Glomerular visceral epithelial cell (primary cell): Measurements from ENCODE around the gene CRACR2A.

Experiments used
- DNase-seq: peaks from one replicate; pipeline ENCODE4 v3.0.0-alpha.2; 2016; ENCODE audit errors: extremely low spot score

CRACR2A gene

DNA sequence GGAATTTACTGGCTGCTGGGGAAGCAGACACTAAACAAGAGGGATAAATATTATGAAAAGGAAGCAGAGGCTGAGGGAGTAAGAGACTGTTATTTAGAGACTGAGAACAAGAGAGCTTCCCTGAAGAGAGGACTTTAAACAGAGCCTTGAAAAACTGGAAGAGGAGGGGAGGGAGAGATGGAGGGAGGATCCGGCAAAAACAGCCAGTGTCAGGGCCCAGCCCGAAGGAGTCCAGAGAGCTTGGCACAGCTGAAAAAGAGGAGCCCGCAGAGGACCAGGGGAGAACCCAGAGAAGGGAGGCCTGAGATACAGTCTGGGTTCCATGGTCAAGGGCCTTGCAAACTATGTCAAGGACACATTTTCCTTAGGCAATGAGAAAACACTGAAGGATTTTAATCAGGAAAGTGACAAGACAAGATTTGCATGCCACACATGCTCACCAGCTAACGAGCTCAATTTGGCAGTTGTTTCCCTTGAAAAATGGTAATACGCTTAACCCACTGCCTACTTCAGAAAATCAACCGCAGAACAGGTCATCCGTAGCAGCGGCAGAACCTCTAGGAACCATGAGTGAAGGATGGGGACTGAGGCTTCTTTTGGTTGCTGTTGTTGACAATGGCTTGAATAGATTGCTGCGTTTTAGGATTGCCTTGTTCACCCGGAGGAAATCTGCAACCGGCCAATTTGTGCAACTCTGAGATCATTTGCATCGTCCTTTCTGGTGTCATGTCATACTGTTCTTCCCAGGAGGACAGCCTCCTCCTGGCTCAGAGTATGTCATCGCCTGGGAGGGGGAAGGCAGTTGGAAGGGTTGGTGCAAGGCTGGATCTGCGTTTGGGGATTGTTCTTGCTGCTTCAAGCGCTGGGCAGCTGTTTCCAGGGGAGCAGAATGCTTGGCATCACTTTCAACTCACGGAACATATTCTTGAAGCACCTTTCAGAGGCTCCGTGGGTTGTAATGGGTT, 153.7 kb downstream of the CRACR2A start:
- no peak for DNase-seq

DNA sequence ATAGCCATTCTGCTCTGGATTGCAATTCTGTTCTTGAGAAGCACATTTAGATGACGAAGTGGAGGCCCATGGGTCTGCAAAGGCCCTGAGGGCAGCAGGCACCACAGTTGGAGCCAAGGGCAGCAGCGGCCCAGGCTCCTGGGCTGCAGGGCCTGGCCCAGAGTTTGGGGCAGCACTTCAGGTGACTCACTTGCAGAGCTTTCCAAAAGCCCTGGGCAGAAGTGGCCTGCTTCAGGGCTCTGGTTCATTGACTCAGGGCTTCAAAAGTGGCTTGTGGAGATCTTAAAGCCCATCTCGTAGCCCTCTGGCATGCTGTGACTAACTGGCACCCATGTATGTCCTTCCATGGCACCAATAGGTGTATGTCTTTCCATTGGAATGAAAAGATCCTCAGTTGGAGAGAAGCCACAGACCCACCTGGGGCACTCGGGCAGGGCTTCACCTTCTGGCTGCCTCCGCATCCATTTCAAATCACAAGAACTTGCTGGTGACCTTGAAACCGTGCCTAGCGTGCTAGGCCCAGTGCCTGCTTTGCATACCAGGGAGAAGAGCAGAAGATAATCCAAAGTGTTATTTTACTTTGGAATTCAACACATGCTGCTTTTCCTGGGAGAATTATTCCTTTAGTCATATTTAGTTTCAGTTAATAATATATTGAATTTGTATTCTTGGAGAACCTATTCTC, 155.2 kb downstream of the CRACR2A start:
- no peak for DNase-seq

DNA sequence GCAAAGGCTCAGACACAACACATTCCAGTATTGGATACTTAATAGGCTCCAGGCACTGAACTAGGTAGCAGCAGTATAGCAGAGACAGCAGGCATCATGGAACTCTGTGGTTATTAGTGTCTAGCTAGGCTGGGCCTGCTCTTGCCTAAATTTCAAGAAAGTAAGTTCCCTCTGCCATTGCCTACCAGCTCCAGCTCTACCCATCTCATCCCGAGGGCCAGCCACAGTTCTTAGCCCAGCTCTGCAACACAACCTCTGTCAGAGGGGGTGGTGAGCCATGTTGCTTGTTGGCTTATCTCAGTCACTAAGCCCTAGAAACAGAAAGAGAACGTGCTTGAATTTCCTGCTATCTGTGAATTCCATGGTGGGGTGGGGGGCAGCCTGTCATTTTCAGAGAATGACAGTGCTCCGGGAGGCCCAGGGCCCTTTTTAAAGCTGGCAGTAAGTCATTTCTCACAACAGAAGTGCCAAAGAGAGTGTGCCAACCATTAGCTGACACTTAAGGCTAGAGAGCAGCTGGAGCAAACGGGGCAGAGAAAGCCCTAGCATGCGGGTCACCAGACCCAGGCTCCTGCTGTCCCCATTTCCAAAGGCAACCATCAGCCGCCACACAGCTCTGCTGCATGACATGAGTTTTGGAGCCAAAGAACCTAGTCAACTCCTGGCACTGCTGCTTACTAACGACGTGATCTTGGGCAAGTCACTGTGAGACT, 156.1 kb downstream of the CRACR2A start:
- no peak for DNase-seq

DNA sequence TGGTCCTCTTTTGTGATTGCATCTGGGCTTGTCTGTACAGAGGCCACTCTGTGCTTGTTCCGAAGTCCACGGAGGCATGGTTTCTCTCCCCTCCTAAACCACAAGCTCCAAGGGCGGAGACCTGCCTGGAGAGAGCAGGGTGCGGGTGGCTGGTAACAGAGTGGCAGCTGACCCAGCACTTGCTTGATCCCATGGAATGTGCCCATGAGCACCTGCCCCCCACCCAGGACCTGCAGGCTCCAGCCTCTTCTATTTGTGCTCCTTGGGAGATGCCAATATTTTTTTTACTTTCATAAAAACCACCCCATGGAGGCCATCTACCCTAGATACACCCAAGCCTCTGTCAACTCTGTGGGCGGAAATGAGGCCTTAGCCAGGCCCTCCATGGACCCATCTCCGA, 157.2 kb downstream of the CRACR2A start:
- DNase-seq = no peak

DNA sequence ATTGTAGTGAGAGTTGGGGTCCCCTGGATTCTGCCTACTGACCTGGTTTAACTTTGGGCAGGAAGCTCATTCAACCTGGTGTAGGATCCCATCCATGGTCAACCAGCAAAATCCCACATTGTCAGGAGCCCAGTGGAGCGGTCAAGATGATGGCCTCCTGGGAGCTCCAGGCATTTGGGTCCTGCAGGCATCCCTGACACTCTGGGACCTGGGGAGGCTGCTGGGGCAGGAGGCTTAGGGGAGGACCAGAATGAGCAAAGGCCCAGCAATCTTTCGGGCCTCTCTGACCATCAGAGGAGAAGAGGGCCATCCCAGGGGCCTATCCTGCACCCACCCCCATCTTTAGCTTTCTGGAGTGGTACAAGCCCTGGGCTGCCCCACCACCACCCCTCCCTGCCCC, 157.9 kb downstream of the CRACR2A start:
- DNase-seq = no peak

DNA sequence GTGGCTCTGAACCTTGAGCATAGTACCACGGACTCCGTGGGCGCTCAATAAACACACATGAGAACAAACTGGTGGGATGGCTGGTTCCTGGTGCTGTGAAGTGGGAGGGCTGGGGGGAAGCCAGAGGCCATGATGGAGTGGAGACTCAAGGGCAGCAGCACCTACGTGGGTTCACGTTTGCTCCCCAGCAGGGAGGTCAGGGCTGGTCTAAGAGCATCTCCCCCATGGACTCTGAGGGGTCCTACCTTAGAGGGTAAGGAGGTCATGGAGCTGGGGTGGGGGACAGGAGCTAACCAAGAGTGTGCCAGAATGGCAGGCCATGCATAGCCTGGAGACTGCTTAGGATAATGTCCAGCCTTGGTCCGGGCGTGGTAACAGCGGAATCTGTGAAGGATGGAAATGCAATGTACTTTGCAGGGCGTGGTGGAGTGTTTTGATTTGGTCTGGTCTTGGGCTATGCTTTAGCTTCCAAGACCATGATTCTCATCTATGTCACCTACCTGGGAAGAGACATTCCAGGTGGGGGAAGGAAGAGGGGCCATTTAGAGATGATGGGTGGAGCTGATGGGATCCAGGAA, 158.9 kb downstream of the CRACR2A start:
- no peak for DNase-seq

DNA sequence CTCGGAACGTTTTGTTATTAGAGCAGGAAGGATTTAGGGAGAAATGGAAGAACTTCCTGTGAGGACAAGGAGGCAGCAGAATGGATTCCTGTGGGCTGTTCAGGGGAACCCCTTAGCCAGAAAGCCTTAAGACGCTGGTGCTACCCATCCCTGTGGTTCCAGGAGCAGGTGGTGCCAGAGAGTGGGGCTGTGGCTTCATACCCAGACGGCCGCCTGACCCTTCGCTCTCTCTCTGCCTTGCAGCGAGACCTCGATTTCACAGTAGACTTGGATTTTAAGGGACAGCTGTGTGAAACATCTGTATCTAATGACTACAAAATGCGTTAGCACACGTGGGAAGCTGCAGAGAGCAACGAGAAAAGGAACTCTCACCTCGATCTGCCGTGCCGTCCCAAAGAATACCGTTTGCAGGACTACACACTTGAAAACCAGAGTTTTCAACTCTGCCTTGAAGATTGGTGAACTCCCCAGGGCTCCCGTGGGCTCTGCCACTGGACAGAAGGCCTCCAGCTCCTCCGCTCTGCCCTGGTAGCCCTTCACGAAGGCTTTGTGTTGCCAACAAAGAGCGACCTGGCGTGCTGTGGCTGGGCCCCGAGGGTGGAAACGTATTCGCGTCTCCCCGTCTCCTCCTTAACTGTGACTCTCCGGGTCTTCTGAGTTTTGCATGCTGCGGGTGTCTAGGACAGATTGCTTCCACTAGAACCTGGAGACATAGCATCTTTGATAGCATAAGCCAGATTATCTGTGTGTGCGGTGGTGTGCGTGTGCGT, 159.9 kb downstream of the CRACR2A start:
- DNase-seq = no peak

DNA sequence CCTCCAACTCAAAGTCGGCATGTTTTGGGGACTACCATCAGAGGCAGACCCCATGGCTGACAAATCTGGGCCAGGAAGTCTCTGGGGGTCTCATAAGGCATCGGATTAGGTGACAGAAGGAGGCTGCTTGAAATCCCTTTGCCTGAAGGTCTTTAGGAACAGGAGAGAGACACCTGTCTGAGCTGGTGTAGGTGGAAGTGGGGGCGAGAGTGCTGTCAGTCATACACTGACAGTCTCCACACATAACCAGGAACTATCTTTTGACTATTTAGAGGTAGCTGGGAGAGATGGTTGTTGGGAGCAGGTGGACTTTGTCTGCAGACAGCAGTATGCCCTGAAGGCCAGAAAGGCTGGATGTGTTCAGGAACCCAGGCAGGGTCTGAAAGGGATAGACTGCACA, 163.2 kb downstream of the CRACR2A start:
- DNase-seq = no peak

DNA sequence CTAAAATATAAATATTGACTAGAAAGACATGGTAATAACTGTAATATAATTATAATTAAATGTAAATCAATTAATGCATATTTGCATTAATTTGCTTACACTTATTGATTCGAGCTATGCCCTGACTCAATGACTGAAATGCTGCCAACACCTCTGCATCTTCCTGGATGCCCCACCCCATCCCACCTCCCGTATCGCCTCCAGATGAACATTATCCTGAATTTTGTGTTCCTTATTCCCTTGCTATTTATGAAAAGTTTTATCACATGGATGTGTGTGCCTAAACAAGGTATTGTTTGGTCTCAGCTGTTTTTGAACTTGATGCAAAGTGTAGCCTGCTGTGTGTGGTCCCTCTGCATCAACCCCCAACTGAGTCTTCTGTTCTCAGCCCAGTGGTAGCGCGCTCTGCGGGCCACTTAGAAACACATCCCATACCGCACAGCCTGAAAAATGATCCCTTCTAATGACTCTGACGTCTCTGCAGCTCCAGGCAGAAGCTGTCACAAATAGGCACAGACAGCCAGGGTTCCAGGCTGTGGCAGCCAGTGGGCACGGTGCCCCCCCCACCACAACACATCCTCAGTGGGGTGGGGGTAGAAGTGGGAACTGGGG, 165.4 kb downstream of the CRACR2A start:
- DNase-seq = no peak

DNA sequence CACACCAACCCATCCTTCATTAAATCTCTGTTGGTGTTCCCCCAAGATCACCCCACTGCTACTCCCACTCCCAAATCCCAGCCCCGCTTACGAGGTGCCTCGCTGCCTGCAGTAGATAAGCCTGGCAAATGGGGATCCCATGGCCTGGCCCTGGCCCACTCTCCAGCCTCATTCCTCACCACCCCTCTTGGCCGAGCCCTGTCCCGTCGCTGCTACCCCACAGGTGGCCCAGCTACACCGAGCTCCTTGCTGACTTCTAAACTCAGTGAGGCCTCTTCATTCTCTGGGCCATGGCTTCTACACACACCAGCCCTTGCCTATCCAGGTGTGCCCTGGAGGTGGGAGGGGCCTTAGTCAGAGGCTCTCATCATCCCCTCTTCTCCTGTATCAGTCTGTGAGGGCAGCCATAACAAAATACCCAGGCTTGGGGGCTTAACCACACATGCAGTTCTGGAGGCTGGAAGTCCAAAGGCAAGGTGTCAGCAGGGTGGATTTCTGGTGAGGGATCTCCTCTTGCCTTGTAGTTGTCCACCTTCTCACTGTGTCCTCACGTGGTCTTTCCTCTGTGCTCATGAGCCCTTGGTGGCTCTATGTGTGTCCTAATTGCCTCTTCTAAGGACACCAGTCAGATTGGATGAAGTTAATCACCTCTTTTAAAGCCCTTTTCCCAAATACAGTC, 169.1 kb downstream of the CRACR2A start:
- no peak for DNase-seq

DNA sequence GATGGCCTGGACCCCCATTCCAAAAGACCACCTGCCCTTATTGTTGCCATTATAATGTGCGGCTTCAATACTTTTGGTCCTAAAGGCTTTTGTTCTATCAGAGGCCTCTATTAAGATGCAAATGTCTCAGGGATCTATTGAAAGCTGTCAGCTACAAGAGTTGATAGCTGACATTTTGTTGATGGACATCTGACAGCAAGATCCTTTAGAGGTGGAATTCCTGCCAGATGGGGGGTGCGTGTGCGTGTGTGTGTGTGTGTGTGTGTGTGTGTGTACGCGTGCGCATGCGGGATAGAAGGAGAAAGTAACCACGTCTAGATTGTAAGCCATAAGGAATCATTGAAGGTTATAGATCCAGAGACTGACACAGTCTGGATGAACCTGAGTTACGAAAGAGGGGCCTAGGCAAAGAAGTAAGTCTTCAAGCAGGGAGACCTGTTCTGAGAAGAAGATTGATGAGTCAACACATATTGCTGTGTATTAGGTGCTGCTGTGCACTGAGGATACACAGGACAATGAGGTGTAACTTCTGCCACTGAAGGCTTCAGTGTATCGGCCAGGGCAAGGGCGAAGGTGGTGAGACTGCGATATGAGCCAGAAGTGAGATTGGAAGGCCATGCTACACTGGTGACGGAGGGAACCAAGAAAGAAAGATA, 172.7 kb downstream of the CRACR2A start:
- no peak for DNase-seq

DNA sequence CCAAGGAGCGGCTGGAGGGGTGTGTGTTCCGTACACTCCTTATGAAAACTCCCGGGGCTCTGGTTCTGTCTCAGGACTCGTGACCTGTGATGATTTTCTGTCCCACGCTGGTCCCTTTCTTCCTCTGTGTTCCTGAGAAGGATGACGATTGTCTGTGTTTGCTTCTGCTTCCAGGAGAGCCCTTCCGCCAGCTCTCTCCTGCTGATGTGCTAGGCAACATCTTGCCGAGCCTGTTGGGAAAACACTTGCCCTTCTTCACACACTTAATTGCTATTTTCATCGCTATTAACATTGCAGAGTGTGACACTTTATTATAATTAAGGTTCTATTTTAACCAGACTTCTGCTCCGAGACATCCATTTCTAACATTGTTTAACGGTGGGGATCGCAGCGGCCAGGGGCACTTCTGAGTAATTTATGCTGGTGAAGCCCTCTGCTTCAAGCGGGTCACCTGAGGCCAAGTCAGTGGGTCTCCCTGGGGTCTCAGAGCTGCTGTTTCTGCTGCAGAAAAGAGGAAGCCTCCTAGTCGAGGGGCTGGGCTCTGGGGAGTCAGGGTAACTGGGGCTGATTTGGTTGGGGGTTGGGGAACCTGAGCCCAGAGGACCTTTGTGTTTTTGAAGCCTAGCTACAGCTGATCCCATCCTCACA, 173.3 kb downstream of the CRACR2A start:
- no peak for DNase-seq

DNA sequence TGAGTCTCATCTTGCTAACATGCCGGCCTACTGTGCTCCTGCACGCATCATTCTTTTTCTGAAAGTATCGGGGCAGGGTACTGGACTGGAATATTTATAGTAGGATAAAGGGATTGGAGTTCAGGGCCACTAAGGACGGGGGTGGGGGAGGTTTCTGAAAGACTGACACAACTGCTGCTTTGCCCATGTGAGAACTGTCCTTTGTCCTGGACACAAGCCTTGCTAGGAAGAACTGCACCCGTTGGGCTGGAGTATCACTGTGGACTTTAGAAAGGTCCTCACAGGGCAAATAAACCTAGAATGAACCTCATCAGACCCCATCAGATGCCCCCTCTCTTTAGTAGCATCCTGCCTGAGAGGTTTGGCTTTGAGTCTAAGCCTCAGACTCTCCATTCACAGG, 174.4 kb downstream of the CRACR2A start:
- DNase-seq = no peak

DNA sequence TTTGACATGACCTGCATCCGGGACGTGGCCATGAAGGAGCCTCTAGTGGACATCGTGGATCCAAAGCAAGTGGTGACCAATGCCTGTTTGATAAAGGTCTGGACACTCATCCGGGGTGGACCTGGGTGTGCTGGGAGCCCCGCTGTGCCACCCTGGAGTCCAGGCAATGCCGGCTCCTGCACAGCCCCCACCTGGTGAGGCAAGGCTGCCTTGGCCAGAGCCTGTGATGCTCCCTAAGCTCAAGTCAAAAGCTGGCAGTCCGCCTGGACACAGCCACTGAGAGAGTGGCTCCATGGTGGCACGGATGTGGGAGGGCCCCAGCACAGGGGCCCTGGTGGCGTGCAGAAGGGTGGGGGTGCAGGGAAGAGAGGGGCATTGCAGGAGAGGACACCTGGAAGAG, 176.0 kb downstream of the CRACR2A start:
- no peak for DNase-seq

DNA sequence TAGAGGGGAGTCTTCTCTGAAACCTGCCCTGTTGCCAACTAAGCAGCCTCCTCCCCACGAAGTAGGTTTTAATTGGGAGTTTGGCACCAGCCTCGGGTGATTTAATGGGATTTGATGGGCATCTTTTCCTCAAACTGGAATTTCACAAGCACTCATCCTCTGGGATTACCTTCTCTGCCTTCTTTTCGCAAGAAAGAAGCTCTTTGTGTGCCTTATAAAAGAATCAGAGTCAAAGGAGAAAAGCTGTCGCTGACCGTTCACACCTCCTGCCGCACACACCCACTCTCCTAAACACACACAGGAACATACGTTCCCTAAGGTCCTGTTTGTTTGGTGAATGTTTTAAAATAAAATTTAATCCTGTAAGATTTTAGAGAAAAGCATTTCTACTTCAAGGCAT, 177.9 kb downstream of the CRACR2A start:
- DNase-seq = no peak

DNA sequence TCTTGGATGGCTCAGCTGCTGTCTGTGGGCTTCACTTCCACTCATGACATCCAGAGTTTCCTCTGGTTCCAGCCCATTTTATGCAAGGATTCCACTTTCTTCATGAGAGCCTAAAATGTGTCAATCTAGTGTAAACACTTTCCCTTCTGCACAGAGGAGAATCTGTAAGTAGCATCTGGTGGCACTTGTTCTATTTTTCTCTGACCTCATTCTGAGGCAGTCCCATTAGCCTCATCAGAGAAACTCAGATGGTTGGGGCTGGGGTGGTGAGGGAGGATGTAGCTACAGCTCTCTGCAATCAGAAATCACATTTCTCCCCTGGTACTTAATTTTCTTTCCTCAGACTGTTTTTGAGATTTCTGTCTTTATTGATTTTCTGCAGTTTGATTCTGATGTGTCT, 180.3 kb downstream of the CRACR2A start:
- no peak for DNase-seq

DNA sequence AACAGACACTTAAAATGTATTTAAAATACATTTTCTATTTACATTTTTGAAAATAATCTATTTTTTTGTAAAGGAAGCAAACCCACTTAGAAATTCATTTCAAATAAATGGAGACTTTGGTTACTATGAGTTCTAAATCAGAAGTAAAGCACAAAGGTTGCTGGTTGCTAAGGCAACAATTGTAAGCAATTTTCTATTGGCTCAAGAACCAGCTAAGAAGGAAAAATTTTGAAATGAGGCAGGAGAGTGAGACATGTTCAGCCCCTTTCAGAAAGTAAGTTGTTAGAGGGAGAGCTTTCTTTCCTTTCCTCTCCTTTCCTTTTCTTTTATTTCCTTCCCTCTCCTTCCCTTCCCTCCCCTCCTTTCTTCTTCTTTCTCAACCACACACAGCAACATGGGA, 181.2 kb downstream of the CRACR2A start:
- DNase-seq = no peak

DNA sequence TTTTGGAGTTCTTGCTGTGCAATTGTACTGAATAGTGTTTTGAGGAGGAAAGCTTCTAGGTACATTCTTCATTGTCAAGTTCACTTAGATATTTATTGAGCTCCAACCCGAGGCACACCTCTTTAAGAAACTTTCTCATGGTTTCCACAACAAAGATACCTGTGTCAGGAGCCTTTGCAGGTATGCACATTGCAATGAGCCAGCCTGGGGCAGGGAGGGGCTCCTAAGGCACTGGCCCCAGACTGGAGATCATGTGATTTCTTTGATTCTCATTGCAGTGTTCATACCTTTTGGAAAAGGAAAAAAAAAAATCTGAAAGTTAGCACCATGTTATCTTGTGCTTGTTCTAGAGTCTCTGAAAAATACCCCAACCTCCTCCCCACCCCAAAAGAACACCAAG, 181.6 kb downstream of the CRACR2A start:
- DNase-seq = no peak

DNA sequence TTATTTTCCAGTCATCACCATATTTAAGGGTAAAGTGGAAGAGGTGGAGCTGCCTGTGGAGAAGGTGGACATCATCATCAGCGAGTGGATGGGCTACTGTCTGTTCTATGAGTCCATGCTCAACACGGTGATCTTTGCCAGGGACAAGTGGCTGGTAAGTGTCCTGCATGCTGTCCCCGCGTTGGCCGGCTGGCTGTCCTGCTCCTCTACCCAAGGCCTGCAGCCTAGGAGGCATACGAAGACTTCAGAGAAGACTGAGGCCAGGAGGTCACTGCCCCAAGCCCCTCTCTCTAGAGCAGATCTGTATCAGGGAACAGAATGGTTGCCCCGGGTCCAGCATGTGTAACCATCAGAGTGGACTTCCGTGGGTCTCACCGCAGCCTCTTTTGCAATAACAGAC, 184.2 kb downstream of the CRACR2A start:
- DNase-seq = no peak
